GM21825 (cell line): Measurements from ENCODE around the gene ZFHX3.

Experiments
- ATAC-seq: cut with Tn5 transposase; IDR thresholded peaks from one replicate; pipeline ENCODE4 v1.9.1; 2021; ENCODE audit warnings: mild to moderate bottlenecking, moderate library complexity; ENCODE audit not compliant: unreplicated experiment

ZFHX3 gene

GRCh38 chr16:72936408-72936807 lies 111.5 kb downstream of the ZFHX3 start:
- no peak for ATAC-seq

- no peak for ATAC-seq
These were observed 112.0 kb downstream of the ZFHX3 start for GRCh38 chr16:72935896-72936295.

GRCh38 chr16:72934636-72935403 lies 113.1 kb downstream of the ZFHX3 start:
- no peak for ATAC-seq

- no peak for ATAC-seq
These were observed 115.1 kb downstream of the ZFHX3 start for GRCh38 chr16:72932677-72933335.

GRCh38 chr16:72932050-72932449 lies 115.9 kb downstream of the ZFHX3 start:
- ATAC-seq, result no peak

GRCh38 chr16:72930396-72930795 lies 117.5 kb downstream of the ZFHX3 start:
- ATAC-seq, result no peak

GRCh38 chr16:72928090-72928981 lies 119.6 kb downstream of the ZFHX3 start:
- no peak for ATAC-seq

DNA sequence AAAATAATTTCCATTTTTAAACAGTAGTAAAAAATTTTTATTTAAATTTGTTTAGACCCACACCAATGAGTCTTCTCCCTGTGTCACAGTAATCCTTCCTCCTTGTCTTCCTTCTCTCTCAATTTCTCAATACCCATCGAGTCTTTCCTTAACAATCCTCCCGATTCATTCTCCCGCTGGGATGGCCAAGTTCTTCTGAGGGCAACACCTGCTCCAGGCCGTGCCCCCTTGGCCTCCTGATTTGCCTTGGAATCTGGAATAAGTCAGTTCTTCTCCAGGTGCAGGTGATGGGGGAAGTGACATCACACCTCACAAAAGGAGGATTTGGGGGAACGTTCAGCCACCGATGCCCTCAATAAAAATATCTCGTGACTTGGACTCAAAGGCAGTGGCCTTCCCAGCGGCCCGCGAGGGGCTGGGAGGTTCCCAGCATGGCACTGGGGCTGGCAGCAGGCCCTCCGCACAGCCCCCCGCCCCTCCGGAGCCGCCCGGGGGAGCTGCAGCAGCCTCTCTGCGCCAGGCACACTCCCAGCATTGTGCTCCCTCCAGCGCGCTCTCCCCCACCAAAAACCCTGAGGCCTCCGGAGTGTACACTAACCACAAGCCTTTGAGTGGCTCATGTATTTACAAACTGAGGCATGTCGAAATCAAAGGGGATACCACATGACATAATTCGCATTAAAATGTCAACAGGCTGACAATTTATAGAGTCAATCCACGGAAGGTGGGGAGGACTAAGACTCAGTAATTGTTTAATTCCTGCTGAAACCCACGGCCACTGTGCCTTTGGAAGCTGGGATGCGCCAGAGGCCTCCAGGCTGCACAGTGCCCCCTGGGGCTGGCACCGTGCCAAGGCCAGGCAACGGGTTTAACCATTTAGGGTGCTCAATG lies 120.5 kb downstream of the ZFHX3 start:
- no peak for ATAC-seq

DNA sequence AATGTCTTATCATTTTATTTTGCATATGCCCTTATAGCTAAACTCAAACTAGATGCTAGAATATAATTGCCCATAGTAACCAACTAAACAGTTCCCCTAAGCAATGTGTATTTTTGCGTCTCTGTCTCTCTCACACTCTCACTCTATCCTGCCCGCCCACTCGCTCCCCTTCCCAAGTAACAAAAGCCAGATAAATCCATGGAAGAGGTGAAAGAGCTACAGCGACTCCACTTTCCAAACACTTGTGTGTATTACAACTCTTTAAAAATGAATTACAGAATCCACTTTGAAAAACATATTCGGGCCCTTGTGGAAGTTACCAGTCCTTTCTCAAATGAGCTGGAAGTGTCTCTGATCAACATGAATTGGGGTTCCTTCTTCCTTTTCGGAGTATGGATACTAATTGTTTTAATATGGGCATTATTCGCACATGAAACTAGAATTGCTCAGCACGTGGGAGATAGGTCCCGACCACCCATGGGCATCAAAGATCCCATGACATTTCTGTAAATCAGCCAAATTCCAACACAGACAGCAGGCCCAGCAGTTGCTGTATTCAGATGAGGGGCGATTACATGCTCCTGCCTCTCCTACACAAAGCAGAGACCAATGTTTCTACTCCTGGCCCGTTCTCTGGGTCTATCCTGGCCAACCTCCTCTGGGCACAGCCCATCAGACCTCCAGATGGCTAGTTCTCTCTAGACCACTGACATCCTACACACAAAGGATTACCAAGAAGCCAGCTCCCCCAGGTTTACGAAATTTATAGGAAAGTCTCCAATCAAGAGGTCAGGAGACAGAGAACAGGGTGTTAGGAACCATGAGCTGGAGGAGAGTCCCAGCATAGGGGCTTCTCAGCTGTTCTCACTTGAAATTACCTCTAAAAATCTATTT lies 121.5 kb downstream of the ZFHX3 start:
- no peak for ATAC-seq

DNA sequence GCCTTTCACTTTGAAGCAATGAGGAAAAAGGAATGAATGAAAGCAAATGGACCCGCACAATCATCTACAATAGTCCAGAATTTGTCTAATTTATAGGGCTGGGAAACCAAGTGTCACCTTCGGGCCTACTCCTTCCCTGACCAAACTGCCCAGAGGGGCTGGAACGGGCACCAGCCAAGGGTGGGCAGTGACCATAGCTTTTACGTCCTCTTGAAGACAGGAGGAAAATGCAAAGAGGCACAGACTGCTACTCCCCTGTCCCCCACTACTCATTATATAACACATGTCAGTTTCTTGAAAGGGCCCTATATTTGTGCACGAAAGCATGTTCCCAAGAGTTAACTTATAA lies 122.3 kb downstream of the ZFHX3 start:
- ATAC-seq, result no peak

GRCh38 chr16:72924927-72925630 lies 122.8 kb downstream of the ZFHX3 start:
- ATAC-seq, result no peak

DNA sequence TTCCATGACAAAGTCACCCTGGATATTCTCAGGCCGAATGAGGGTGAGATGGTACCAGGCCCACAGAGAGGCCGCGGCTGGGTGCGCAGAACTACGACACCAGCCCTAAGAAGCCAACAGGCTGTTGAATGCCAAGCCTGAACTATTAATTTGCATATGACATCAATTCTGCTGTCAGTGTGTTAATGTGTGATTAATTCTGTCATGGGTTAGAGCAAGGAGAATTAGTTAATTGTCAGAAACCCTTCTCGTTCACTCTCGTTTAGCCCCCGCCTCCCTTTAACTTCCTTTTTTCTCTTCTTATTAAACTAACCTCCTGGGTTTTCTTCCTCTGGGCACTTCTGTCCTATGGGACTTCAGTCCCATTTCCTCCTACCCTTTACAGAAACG lies 123.4 kb downstream of the ZFHX3 start:
- no peak for ATAC-seq

- ATAC-seq, result no peak
These were observed 124.2 kb downstream of the ZFHX3 start for GRCh38 chr16:72923757-72924156.

- ATAC-seq, result no peak
These were observed 125.2 kb downstream of the ZFHX3 start for GRCh38 chr16:72922714-72923113.

DNA sequence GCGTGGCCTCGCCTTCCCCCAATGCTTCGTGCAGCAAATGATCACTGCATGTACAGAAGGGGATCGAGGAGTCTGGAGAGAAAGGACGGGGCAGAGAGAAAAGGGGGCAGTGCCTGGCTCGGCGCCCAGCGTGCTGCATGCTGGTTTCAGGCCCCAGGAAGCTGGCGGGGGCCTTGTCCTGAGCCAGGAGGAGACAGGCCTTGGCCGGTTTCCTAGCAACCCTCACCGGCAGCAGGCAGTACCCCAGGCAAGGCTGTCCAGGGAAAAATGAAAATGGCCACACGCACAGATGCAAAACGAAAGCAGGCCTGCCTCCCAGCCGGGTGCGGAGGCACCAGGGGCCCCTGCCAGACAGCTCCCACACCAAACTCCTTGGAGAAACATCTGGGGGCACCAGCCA lies 126.3 kb downstream of the ZFHX3 start:
- ATAC-seq, result no peak

DNA sequence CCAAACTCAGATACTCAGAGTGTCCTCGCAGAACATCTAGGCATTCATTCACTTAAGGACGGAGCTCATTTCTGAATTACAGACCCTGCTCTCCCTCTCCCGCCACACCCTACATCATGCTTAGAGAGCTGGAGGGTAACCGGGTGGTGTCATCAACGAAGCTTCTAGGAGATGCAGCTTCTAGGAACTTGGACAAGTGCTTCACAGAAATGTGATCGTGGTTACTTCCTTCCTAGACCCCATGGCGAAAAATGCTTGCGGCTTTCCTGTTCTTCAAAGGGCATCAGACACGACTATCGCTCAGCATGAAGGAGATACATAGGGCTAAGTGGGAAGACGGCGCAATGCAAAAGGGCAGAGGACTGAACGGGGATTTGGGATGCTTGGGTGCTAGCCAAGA lies 126.8 kb downstream of the ZFHX3 start:
- ATAC-seq, result no peak

DNA sequence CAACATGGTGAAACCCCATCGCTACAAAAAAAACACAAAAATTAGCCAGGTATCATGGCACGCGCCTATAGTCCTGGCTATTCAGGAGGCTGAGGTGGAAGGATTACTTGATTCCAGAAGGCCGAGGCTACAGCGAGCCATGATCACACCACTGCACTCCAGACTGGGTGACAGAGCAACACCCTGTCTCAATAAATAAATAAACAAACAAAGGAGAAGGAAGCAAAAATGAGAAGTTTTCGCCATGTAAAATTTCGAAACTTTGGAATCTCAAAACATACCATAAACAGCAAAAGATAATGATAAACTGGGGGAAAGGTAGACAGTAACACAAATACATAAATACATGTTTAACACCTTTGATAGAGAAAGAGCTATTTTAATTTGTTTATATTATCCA lies 130.9 kb downstream of the ZFHX3 start:
- no peak for ATAC-seq

DNA sequence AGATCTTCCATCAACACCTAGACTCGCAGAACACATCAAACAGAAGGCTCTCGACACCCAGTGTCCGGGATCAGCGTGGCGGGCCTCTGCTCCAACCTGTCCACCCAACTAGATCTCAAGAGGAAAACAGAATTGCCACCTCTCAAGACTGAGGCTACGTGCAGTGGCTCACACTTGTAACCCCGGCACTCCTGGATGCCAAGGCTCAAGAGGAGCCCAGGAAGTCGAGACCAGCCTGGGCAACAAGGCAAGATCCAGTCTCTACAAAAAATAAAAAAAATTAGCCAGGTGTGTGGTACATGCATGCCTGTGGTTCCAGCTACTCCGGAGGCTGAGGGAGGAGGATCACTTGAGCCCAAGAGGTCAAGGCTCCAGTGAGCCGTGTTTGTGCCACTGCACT lies 132.6 kb downstream of the ZFHX3 start:
- ATAC-seq, result no peak

DNA sequence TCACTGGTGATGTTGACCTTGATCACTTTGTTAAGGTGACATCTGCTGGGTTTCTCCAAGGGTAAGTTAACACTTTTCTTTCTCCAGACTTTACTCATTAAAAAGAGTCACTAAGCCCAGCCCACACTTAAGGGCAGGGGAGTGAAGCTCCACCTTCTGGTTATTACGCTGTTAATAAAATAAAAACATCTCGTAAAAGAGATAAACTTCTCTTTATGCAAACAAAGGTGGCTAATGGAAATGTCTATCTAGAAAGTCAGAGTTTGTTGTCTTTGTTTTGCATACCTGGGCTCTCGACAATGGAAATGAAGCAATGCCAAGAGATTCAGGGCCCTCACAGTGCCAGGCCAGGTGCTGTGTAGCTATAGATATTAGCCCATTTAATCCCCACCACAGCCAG lies 134.4 kb downstream of the ZFHX3 start:
- no peak for ATAC-seq
